ENCODE results near the gene YPEL2.

DNA sequence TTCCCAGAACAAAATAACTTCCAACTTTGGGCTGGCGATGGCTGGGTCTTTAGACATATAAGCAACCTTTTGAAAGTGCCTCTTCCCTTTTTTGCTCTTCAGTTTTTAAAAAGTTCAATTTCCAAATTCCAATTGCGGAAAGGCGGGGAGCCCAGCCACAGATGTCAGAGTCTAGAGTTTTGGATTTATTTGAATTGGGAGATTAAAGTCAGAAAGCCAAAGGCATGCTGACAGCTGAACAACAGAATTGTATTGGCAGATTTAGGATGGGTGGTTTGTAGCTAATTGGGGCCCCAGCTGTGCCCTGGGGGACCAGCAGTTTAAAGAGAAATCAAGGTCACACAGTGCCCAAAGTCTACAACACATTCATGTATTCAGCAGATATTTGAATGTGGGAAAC lies 10.5 kb downstream of the YPEL2 start:
- TF ChIP-seq, protein P1, sequence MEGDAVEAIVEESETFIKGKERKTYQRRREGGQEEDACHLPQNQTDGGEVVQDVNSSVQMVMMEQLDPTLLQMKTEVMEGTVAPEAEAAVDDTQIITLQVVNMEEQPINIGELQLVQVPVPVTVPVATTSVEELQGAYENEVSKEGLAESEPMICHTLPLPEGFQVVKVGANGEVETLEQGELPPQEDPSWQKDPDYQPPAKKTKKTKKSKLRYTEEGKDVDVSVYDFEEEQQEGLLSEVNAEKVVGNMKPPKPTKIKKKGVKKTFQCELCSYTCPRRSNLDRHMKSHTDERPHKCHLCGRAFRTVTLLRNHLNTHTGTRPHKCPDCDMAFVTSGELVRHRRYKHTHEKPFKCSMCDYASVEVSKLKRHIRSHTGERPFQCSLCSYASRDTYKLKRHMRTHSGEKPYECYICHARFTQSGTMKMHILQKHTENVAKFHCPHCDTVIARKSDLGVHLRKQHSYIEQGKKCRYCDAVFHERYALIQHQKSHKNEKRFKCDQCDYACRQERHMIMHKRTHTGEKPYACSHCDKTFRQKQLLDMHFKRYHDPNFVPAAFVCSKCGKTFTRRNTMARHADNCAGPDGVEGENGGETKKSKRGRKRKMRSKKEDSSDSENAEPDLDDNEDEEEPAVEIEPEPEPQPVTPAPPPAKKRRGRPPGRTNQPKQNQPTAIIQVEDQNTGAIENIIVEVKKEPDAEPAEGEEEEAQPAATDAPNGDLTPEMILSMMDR (IDR thresholded peaks at IDR 0.05; ENCODE audit: low read depth, low read length), result no peak
- no peak for TF ChIP-seq EZH2phosphoT487 (IDR thresholded peaks at IDR 0.05; ENCODE audit: low read depth)

Data from OCI-LY3 (cell line).